ENCODE measurements around the gene RAE1. TPM values are rescaled to one million over a fixed set of nuclear protein-coding genes. Genes with fewer than 3 reads are reported as not detected.

RAE1 gene
- total RNA-seq, 1 experiment from 2014 or later: 31.3 TPM

DNA sequence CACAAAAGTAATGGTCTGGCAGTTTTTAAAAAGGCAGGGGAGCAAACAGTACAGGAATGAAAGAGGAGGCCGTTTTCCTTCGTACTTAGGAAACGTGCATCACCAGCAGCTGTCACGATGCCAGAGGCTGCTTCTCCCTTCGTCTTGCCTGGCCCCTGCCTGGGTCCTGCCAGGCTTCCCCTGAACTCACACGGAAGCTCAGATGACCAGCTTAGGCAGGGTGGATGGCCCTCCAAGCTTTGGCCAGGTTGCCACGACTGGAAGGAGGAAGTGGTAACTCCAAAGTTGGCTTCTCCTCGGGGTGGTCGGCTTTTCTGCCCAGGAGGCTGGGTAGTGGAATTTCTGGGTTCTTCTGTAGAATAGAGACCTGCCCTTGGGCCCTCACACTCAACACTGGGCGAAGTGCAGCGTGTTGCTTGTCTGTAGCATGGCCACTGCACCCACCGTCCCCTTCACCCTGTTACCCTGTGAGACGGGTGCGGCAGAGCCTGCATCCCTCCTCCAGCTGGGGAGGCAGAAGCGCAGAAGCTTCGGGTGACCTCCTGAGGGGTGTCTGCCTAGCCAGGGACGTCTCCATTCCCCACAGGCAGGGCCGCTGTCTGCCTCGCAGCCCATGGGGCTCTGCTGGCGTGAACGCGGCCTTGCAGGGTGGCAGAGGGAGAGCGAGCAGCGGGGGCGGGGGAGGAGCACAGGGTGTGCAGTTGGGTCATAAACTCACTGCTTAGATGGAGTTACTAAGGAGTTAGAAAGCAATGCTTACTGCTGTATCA is 21.7 kb downstream of the RAE1 start:
- Mint-ChIP-seq H3K4me1 (peaks cover 12% of the 10 kb centered on the region), H3K27me3 (ENCODE audit: low read depth) (no peaks in the 10 kb centered on the region), H3K27ac (no peak overlapping the region), H3K9me3 (no peaks in the 10 kb centered on the region), H3K36me3 (peaks cover 87% of the 10 kb centered on the region), H3K4me3 (no peak overlapping the region)
- DNase-seq (ENCODE audit: low spot score): no peak
- no peak for TF ChIP-seq OVOL2 (CRISPR knock-in tag; IDR thresholded peaks at IDR 0.05; ENCODE audit: borderline replicate concordance)
- TF ChIP-seq, protein P1, sequence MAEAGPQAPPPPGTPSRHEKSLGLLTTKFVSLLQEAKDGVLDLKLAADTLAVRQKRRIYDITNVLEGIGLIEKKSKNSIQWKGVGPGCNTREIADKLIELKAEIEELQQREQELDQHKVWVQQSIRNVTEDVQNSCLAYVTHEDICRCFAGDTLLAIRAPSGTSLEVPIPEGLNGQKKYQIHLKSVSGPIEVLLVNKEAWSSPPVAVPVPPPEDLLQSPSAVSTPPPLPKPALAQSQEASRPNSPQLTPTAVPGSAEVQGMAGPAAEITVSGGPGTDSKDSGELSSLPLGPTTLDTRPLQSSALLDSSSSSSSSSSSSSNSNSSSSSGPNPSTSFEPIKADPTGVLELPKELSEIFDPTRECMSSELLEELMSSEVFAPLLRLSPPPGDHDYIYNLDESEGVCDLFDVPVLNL (CRISPR knock-in tag; IDR thresholded peaks at IDR 0.05; ENCODE audit: borderline replicate concordance, low read depth): no peak
- no peak for TF ChIP-seq ZNF232 (CRISPR knock-in tag; IDR thresholded peaks at IDR 0.05)
- TF ChIP-seq MXD4 (CRISPR knock-in tag; IDR thresholded peaks at IDR 0.05; ENCODE audit: borderline replicate concordance): no peak
- no peak for TF ChIP-seq RELA (CRISPR knock-in tag; IDR thresholded peaks at IDR 0.05; ENCODE audit: borderline replicate concordance)
- no peak for TF ChIP-seq ZNF317 (CRISPR knock-in tag; IDR thresholded peaks at IDR 0.05; ENCODE audit: borderline replicate concordance, low read depth)
- TF ChIP-seq NFATC4 (CRISPR knock-in tag; IDR thresholded peaks at IDR 0.05): no peak
- TF ChIP-seq, protein P2, sequence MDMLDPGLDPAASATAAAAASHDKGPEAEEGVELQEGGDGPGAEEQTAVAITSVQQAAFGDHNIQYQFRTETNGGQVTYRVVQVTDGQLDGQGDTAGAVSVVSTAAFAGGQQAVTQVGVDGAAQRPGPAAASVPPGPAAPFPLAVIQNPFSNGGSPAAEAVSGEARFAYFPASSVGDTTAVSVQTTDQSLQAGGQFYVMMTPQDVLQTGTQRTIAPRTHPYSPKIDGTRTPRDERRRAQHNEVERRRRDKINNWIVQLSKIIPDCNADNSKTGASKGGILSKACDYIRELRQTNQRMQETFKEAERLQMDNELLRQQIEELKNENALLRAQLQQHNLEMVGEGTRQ (CRISPR knock-in tag; IDR thresholded peaks at IDR 0.05): no peak
- TF ChIP-seq, protein P3, sequence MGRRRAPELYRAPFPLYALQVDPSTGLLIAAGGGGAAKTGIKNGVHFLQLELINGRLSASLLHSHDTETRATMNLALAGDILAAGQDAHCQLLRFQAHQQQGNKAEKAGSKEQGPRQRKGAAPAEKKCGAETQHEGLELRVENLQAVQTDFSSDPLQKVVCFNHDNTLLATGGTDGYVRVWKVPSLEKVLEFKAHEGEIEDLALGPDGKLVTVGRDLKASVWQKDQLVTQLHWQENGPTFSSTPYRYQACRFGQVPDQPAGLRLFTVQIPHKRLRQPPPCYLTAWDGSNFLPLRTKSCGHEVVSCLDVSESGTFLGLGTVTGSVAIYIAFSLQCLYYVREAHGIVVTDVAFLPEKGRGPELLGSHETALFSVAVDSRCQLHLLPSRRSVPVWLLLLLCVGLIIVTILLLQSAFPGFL (CRISPR knock-in tag; IDR thresholded peaks at IDR 0.05; ENCODE audit: borderline replicate concordance): no peak
- no peak for TF ChIP-seq ELF4 (CRISPR knock-in tag; IDR thresholded peaks at IDR 0.05; ENCODE audit: low read depth)
- TF ChIP-seq, protein P4, sequence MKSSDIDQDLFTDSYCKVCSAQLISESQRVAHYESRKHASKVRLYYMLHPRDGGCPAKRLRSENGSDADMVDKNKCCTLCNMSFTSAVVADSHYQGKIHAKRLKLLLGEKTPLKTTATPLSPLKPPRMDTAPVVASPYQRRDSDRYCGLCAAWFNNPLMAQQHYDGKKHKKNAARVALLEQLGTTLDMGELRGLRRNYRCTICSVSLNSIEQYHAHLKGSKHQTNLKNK (CRISPR knock-in tag; IDR thresholded peaks at IDR 0.05): no peak
- TF ChIP-seq ZNF219 (CRISPR knock-in tag; IDR thresholded peaks at IDR 0.05; ENCODE audit: borderline replicate concordance): no peak
- TF ChIP-seq TCF7 (CRISPR knock-in tag; IDR thresholded peaks at IDR 0.05; ENCODE audit: low read depth): no peak
- TF ChIP-seq, protein P5, sequence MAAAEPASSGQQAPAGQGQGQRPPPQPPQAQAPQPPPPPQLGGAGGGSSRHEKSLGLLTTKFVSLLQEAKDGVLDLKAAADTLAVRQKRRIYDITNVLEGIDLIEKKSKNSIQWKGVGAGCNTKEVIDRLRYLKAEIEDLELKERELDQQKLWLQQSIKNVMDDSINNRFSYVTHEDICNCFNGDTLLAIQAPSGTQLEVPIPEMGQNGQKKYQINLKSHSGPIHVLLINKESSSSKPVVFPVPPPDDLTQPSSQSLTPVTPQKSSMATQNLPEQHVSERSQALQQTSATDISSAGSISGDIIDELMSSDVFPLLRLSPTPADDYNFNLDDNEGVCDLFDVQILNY (CRISPR knock-in tag; IDR thresholded peaks at IDR 0.05): no peak
- TF ChIP-seq, protein P6, sequence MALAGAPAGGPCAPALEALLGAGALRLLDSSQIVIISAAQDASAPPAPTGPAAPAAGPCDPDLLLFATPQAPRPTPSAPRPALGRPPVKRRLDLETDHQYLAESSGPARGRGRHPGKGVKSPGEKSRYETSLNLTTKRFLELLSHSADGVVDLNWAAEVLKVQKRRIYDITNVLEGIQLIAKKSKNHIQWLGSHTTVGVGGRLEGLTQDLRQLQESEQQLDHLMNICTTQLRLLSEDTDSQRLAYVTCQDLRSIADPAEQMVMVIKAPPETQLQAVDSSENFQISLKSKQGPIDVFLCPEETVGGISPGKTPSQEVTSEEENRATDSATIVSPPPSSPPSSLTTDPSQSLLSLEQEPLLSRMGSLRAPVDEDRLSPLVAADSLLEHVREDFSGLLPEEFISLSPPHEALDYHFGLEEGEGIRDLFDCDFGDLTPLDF (CRISPR knock-in tag; IDR thresholded peaks at IDR 0.05): no peak
- TF ChIP-seq, protein P7, sequence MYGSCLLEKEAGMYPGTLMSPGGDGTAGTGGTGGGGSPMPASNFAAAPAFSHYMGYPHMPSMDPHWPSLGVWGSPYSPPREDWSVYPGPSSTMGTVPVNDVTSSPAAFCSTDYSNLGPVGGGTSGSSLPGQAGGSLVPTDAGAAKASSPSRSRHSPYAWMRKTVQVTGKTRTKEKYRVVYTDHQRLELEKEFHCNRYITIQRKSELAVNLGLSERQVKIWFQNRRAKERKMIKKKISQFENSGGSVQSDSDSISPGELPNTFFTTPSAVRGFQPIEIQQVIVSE (CRISPR knock-in tag; IDR thresholded peaks at IDR 0.05; ENCODE audit: borderline replicate concordance): no peak
- TF ChIP-seq FOXP1 (CRISPR knock-in tag; IDR thresholded peaks at IDR 0.05; ENCODE audit: borderline replicate concordance): no peak
- POLR2A ChIA-PET: no interaction called here
- ATAC-seq: no peak; the same call in 1 of the 2 replicates
- CTCF ChIA-PET: interaction anchor here (1.0 kb wide), 1 partner anchor 121 kb away, joined by 3 read pairs; no protein-coding TSS in a partner anchor

All from WTC11 (cell line).